GM12892 (cell line): Measurements from ENCODE around the gene DHX34.
"Not testable (repeated sequence)": the region's sequence is repeated elsewhere in the genome, so short reads cannot be mapped to it uniquely, and the experiment has no call there.

Experiments
- DNase-seq: peaks from one replicate; pipeline ENCODE4 v3.0.0; 2011; ENCODE audit not compliant: insufficient read length
- FAIRE-seq: peaks from 2 replicates; lab custom pipeline; 2011; peaks lifted over from hg19 to GRCh38; lab: Jason Lieb, UNC
- POLR2A ChIP-seq: IDR thresholded peaks from 2 replicates; pipeline ENCODE4 v1.6.1; 2011; ENCODE audit warnings: low read depth, low read length, control low read depth
- POLR2AphosphoS5 ChIP-seq: IDR thresholded peaks from 2 replicates; pipeline ENCODE4 v1.6.1; 2011; ENCODE audit warnings: low read depth, low read length, control low read depth
- TAF1 ChIP-seq: IDR thresholded peaks from 2 replicates; pipeline ENCODE4 v1.6.1; 2011; ENCODE audit warnings: low read depth, mild to moderate bottlenecking, control low read depth, low read length, borderline replicate concordance

Gene DHX34

DNA sequence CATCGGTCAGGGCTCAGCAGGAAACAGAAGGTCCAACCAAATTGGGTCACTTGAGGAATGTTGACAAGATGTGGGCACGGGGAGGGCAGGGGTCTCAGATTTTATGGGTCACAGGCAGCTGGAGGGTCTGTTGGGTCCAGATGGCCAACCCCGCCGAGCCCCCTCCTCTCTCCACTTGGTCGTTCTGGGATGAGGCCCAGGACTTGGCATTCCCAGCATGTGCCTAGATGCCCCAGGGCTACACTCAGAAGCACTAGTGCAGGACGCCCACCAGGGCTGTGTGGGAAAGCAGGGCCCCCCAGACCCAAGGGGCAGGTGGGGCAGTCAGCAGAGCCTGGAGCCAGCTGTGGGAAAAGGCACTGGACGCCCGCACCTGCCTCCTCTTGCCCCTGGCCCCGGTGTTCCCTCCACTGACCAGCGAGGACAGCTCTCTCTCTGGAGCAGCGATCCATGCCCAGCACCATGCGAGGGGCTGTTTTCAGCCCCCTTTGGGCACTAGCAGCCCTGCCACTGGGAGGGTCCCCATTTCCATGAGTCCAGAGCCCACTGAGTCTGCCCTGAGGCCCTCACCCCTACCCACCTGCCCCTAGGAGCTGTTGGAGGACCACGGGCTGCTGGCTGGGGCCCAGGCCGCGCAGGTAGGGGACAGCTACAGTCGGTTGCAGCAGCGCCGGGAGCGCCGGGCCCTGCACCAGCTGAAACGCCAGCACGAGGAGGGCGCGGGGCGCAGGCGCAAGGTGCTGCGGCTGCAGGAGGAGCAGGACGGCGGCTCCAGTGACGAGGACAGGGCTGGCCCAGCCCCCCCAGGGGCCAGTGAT, 26.0 kb downstream of the DHX34 start:
- DNase-seq (no peak), FAIRE-seq (no peak)
- TF ChIP-seq POLR2A (no peak), POLR2AphosphoS5 (no peak), TAF1 (no peak)

DNA sequence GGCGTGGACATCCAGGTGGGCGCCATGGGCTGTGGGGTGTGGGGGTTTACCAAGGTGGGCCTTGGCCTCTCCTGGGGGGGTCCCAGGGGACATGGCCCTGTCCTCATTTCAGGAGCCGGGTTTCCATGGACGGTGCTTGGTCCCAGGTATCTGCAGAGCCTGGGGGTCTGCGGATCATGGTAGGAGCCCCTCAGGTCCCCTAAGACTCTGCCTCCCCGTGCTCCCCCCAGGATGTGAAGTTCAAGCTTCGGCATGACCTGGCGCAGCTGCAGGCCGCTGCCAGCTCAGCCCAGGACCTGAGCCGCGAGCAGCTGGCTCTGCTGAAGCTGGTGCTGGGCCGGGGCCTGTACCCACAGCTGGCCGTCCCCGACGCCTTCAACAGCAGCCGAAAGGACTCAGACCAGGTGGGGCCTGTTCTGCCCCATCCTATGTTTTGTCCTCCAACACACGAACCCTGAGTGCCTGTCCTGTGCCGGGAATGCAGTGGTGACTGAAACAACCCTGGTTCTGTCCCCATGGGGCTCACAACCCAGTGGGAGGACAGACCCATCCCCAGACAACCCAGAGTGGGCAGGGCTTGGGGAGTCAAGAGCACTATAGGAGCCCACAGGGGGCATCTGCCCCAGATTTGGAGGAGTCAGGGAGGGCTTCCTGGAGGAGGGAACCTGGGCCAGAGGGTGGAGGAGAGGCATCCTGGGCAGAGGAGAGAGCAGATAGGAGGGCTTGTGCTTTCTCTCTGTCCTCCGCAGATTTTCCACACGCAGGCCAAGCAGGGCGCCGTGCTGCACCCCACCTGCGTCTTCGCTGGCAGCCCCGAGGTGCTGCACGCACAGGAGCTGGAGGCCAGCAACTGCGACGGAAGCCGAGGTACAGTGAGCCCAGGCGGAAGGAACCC, 26.8 kb downstream of the DHX34 start:
- TF ChIP-seq POLR2A: no peak
- no peak for TF ChIP-seq TAF1
- TF ChIP-seq POLR2AphosphoS5: no peak
- no peak for FAIRE-seq
- no peak for DNase-seq

- DNase-seq (no peak), FAIRE-seq (no peak)
- TF ChIP-seq POLR2A (no peak), POLR2AphosphoS5 (no peak), TAF1 (no peak)
Measured at GRCh38 chr19:47376589-47377144, 27.6 kb downstream of the DHX34 start.

DNA sequence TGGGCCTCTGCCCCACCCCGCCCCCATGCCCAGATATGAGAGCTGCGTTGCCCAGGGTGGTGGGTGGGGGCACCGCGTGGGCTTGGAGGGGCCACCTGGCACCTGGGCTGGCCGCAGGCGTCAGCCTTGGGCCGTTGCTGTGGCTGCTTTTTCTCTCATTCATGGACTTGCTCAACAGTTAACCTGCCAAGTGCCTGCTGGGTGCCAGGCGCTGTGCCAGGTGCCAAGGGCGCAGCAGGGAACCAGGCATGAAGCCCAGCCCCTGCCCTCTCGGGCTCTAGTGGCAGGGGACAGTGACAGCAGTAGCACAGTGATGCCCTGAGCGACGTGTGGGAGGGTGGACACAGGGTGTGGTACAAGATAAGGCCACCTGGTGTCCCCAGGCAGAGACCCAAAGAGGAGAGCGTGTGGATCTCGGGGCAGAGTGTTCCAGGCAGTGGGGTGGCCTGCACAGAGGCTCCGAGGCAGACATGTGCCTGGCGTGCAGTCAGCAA, 28.1 kb downstream of the DHX34 start:
- no peak for DNase-seq

DNA sequence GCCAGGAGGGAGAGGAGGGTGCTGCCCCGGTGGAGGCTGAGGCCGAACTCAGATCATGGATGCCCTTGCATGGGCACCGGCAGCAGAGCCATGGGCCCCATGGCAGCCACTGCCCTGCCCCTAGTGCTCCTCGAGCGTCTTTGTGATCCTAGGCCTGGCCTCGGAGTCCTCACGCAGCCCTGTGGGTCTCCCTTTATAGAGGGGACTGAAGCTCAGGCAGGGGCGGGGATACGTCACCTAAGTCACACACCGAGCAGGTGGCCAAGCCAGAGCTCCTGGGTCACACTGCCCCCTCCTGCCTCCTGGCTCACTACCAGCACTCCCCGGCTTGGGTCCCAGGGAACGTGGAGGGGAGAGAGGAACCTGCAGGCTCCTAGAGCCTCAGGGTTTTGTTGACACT, 28.7 kb downstream of the DHX34 start:
- no peak for DNase-seq
- TF ChIP-seq TAF1 (no peak), POLR2A (no peak), POLR2AphosphoS5 (no peak)
- no peak for FAIRE-seq

More for the DNA sequence above, 28.1 kb downstream of the DHX34 start:
- TF ChIP-seq POLR2A: no peak
- no peak for TF ChIP-seq POLR2AphosphoS5
- no peak for TF ChIP-seq TAF1
- no peak for FAIRE-seq

DNA sequence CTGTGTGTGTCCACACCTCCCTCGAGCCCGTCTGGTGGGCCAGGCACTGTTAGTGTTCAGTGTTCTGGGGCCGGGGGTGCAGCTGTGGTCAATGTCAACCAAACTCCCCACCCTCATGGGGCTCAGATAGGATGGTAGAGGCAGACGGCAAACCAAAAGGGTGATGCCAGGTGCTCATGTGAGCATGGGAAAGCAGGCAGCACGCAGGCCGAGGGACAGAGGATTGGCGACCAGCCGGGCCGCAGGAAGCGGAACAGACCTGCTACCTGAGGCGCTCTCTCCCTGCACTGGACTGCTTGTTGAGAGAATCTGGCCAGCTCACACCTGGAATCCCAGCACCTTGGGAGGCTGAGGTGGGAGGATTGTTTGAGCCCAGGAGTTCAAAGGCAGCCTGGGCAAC, 29.1 kb downstream of the DHX34 start:
- FAIRE-seq: no peak

DNA sequence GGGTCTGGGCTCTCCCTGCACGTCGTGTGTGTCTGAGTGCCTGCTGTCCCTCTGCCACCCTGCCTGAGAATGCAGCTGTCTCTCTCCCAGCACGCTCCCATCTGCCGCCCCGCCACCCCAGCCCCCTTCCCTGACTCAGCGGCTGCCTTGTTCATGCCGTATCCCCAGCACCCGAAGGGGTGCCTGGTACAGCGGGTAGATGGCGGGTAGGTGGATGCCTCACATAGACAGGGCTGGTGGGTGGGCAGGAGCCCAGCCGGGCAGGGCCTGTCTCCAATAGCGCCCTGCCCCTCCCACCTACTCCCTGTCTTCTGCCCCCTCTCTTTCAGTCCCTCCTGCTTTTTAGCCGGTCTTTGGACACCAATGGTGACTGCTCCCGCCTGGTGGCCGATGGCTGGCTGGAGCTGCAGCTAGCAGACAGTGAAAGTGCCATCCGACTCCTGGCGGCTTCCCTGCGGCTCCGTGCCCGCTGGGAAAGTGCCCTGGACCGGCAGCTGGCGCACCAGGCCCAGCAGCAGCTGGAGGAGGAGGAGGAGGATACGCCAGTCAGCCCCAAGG, 30.3 kb downstream of the DHX34 start:
- no peak for FAIRE-seq
- no peak for DNase-seq
- no peak for TF ChIP-seq TAF1

More for the DNA sequence above, 29.1 kb downstream of the DHX34 start:
- DNase-seq: no peak
- TF ChIP-seq POLR2A: no peak
- TF ChIP-seq TAF1: no peak
- no peak for TF ChIP-seq POLR2AphosphoS5

GRCh38 chr19:47380559-47380958, 31.4 kb downstream of the DHX34 start:
- no peak for FAIRE-seq
- DNase-seq: no peak
- TF ChIP-seq TAF1: no peak
- no peak for TF ChIP-seq POLR2AphosphoS5
- TF ChIP-seq POLR2A: no peak

- DNase-seq (no peak), FAIRE-seq (no peak)
- TF ChIP-seq POLR2A (no peak), TAF1 (no peak)
Measured at GRCh38 chr19:47381121-47381520, 32.0 kb downstream of the DHX34 start.

DNA sequence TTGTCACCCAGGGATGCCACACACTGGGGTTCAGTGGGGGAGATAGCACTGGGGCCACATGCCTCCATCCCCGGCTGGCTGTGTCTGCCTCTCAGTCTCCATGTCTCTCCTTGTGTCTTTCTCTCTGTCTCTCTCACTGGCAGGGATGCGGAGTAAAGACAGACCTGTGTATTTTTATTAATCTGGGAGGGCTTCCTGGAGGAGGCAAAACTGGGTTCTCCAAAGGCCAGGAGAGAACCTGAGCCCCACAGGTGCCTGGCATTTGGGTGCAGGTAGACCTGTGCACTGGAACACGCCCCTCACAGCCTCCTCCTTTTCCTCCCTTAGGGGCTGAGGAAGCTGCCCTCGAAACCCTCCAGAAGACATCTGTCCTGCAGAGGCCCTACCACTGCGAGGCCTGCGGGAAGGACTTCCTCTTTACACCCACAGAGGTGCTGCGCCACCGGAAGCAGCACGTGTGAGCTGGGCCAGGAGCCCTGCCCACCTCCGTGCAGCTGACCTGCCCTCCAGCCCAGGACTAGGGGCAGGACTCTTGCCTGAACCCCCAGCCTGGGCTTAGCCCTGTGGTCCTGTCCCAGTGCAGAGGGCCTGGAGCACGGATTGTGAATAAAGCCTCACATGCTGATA, 32.7 kb downstream of the DHX34 start:
- TF ChIP-seq POLR2A (no peak), TAF1 (no peak), POLR2AphosphoS5 (no peak)
- DNase-seq (no peak), FAIRE-seq (no peak)

- FAIRE-seq, DNase-seq: not testable (repeated sequence)
Measured at GRCh38 chr19:47383890-47384289, 34.8 kb downstream of the DHX34 start.

GRCh38 chr19:47384533-47384932, 35.4 kb downstream of the DHX34 start:
- not testable (repeated sequence) for FAIRE-seq, DNase-seq

GRCh38 chr19:47386582-47386981, 37.5 kb downstream of the DHX34 start:
- DNase-seq, FAIRE-seq: not testable (repeated sequence)

- not testable (repeated sequence) for FAIRE-seq, DNase-seq
Measured at GRCh38 chr19:47387623-47388022, 38.5 kb downstream of the DHX34 start.

DNA sequence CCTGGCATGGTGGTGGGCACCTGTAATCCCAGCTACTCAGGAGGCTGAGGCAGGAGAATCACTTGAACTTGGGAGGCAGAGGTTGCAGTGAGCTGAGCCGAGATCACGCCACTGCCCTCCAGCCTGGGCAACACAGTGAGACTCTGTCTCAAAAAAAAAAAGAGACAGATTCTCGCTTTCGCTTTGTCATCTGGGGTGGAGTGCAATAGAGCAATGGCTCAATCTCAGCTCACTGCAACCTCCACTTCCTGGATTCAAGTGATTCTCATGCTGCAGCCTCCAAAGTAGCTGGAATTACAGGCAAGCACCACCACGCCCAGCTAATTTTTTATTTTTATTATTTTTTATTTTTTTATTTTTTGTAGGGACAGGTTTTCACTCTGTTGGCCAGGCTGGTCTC, 39.6 kb downstream of the DHX34 start:
- not testable (repeated sequence) for DNase-seq, FAIRE-seq
